Mesodermal cell (in vitro differentiated cells): ENCODE results near the gene ARID5B. TPM values are rescaled to one million over a fixed set of nuclear protein-coding genes. Genes with fewer than 3 reads are reported as not detected.
"Not testable (repeated sequence)": the region's sequence is repeated elsewhere in the genome, so short reads cannot be mapped to it uniquely, and the experiment has no call there.

ENCODE experiments used
- H3K27ac ChIP-seq: 2 replicates; pipeline ENCODE4 v1.7.0; 2013; ENCODE audit warnings: mild to moderate bottlenecking, low read depth, low read length, moderate library complexity; ENCODE audit not compliant: severe bottlenecking
- H3K36me3 ChIP-seq: 2 replicates; pipeline ENCODE4 v1.7.1; 2013; ENCODE audit warnings: mild to moderate bottlenecking, low read length, moderate library complexity; ENCODE audit not compliant: control insufficient read depth, insufficient read depth
- H3K4me1 ChIP-seq: one replicate; pipeline ENCODE4 v1.7.1; 2013; ENCODE audit warnings: mild to moderate bottlenecking, low read length; ENCODE audit not compliant: insufficient read depth, control insufficient read depth, poor library complexity, severe bottlenecking
- H3K4me3 ChIP-seq: 2 replicates; pipeline ENCODE4 v1.7.0; 2013; ENCODE audit warnings: low read length, control low read depth, mild to moderate bottlenecking; ENCODE audit not compliant: insufficient read depth, poor library complexity, severe bottlenecking; ENCODE audit errors: extremely low read depth
- H3K9me3 ChIP-seq: 2 replicates; pipeline ENCODE4 v1.7.1; 2013; ENCODE audit warnings: mild to moderate bottlenecking, low read length, moderate library complexity; ENCODE audit not compliant: control insufficient read depth
- WGBS, 2 experiments: methylation state at CpG; one replicate each; pipeline ENCODE4 v1.1.5; 2013; ENCODE audit warnings: missing lambda C conversion rate in 2 of 2; ENCODE audit not compliant: insufficient coverage in 2 of 2; 5-methylcytosine and 5-hydroxymethylcytosine counted together
- polyA plus RNA-seq, 2 experiments: library from polyadenylated mRNA; stranded (reverse); fragments of 50-300 nt; gene quantifications; one replicate each; pipeline ENCODE4 v1.2.3, GENCODE V29; 2013

Gene ARID5B, protein sequence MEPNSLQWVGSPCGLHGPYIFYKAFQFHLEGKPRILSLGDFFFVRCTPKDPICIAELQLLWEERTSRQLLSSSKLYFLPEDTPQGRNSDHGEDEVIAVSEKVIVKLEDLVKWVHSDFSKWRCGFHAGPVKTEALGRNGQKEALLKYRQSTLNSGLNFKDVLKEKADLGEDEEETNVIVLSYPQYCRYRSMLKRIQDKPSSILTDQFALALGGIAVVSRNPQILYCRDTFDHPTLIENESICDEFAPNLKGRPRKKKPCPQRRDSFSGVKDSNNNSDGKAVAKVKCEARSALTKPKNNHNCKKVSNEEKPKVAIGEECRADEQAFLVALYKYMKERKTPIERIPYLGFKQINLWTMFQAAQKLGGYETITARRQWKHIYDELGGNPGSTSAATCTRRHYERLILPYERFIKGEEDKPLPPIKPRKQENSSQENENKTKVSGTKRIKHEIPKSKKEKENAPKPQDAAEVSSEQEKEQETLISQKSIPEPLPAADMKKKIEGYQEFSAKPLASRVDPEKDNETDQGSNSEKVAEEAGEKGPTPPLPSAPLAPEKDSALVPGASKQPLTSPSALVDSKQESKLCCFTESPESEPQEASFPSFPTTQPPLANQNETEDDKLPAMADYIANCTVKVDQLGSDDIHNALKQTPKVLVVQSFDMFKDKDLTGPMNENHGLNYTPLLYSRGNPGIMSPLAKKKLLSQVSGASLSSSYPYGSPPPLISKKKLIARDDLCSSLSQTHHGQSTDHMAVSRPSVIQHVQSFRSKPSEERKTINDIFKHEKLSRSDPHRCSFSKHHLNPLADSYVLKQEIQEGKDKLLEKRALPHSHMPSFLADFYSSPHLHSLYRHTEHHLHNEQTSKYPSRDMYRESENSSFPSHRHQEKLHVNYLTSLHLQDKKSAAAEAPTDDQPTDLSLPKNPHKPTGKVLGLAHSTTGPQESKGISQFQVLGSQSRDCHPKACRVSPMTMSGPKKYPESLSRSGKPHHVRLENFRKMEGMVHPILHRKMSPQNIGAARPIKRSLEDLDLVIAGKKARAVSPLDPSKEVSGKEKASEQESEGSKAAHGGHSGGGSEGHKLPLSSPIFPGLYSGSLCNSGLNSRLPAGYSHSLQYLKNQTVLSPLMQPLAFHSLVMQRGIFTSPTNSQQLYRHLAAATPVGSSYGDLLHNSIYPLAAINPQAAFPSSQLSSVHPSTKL
- polyA plus RNA-seq (2013, experiment 1 of 2): 15.7 TPM
- polyA plus RNA-seq (2013, experiment 2 of 2): 13.2 TPM

DNA sequence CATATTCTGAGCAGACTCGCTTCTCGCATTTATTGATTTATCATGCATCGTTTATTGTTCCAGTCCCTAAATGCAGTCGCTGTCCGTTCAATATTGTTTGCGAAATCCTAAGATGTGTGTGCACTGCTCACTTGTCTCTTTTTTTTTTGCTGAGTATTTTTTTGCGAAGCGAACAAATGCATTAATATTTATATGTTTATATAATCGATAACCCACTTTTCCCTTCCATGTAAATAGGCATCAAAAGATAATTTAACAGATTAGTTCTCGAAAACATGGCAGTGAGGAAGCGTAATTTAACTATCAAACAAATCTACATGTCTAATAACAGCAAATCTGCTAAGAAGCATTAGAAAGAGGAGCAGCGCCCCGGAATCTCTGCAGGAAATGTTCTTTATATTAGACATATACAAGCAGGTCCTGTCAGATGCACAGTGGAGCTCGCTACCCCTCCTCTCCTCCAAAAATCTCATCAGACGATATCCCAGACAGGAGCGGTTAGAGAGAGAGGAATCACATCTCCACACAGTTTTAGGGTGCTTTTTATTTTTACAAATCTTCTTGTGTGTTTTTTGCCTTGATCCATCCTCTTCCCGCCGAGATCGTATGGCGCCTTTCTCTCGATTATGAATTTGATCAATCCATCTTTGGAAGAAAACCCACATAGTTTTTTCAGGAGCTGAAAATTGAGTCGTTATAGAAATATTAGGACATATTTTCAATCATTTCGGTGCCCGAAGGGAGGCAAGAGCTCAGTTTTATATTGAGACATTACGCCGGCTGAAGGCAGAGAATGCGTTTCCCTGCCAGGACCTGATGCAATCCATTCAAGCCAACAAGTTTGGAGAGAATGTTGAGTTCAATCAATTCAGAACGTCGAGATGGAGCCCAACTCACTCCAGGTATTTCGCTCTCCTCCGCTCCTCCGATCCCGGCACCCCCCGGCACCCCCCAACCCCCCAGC, at the start of gene ARID5B:
Gene ARID5B, plus strand, starts transcription at position 871 of the 964 bp plus-strand sequence. Its CDS starts 11 bp downstream, at position 882.
- WGBS, 2 experiments: 0 to 3% methylated on average over 10 to 12 of the region's 34 CpGs

DNA sequence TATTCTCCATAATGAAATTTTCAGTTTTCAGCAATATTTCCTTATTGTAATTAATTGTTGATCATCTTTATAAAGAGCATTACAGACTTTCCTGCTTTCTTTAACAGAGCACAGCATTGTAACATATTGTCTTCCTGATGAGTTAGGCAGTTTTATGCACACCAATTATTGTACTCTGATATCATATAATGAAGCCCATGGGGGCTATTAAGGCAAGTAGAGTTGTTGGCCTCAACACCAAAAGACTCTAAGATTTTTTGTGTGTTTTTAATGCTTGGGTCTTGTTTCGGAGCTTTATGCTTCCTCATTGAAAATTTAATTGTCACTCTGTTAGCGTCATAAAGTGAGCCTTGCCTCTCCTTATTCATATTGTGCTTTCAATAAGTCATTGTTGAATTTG, 49.2 kb upstream of the ARID5B start:
- H3K36me3 ChIP-seq: no peaks in the 10 kb centered on the region
- H3K27ac ChIP-seq: no peak overlapping the region
- no peaks in the 10 kb centered on the region for H3K4me1 ChIP-seq
- no CpG with 5 or more reads among the region's 2 CpGs for WGBS, 2 experiments
- H3K9me3 ChIP-seq: no peaks in the 10 kb centered on the region
- no peak overlapping the region for H3K4me3 ChIP-seq

More for the DNA sequence above, at the start of gene ARID5B:
- no peaks in the 10 kb centered on the region for H3K9me3 ChIP-seq
- peaks cover 33% of the 10 kb centered on the region for H3K4me1 ChIP-seq
- peak within 1 kb of the TSS; percentile 97 for H3K27ac ChIP-seq
- no peaks in the 10 kb centered on the region for H3K36me3 ChIP-seq
- peak within 1 kb of the TSS; percentile 71 for H3K4me3 ChIP-seq

DNA sequence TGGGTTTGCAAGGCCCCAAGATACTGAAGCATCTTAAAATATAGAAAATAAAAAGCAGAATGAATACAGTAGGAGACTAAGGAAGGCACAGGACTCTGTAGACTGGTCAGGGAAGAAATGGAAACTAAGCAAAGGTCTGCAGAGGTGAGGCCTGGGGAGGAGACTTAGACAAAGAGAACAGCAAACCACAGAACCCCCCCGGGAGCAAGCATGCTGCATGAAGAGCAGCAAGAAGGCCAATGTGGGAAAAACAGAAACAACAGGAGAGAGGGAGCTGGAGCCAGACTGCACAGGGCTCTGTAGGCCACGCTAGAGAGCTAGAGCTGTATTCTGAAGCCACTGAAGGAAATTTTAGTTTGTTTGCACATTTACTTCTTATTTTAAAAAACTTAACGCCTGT, 45.7 kb upstream of the ARID5B start:
- Histone ChIP-seq H3K9me3 (no peaks in the 10 kb centered on the region), H3K27ac (no peak overlapping the region), H3K36me3 (no peaks in the 10 kb centered on the region), H3K4me1 (no peaks in the 10 kb centered on the region), H3K4me3 (no peak overlapping the region)
- WGBS, 2 experiments: 89 to 100% methylated on average over 1 to 2 of the region's 3 CpGs

DNA sequence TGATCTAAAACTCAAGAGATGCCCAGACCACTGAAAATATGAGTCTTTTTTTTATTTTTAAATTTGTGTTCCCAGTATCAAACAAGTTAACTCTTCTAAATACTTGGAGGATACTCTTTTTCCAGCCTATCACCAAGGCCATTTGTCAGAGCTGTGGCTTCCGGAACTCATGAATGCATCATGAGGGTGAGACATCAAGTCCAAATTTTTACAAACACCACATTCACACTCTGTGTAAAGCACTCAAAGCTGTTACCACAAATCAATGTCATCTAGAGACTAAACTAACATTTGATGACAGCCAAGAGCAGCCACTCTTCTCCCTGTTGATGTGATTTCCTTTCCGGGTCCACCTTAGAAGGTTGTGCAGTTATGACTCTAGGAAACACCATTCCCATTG, 43.8 kb upstream of the ARID5B start:
- 83 to 100% methylated on average over 1 of the region's 2 CpGs for WGBS, 2 experiments

GRCh38 chr10:61859786-61860185, 41.7 kb upstream of the ARID5B start:
- no peaks in the 10 kb centered on the region for H3K9me3 ChIP-seq
- 78 to 86% methylated on average over 1 of the region's 1 CpG for WGBS, 2 experiments

More for the DNA sequence above, 43.8 kb upstream of the ARID5B start:
- no peak overlapping the region for H3K4me3 ChIP-seq
- H3K27ac ChIP-seq: no peak overlapping the region
- H3K4me1 ChIP-seq: no peaks in the 10 kb centered on the region
- H3K9me3 ChIP-seq: no peaks in the 10 kb centered on the region
- no peaks in the 10 kb centered on the region for H3K36me3 ChIP-seq

DNA sequence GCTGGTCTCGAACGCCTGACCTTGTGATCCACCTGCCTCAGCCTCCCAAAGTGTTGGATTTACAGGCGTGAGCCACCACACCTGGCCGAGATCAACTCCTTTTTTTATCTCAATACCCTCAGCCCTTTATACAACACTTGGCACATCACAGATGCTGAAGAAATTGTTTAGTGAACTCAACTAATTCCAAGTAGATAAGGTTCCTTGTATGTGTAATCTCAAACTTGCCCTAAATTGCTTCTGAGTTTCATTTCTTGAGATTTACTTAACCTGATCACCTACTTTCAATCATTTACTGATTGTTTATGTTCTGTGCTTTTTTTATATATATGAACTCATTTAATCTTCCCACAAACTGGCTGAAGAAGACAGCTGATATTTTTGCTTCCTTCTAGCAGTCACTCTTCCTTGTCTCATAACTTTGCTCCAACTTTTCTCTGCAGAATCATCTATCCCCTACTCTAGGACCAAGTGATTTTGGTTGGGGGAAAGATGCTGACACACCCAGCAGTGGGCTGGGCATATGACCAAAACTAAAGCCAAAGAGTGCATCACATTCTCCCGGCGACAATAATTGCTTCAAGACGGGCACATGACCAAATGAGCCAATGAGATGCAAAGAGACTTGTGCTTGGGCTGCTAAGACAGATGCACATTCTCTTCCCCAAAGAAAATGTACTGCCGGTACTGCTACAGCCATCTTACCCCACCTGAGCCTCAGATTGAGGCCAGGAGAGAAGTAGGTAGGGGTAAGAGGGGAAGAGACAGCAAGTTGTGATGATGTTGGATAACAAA, 40.3 kb upstream of the ARID5B start:
- no peaks in the 10 kb centered on the region for H3K9me3 ChIP-seq
- no peaks in the 10 kb centered on the region for H3K4me1 ChIP-seq
- H3K36me3 ChIP-seq: no peaks in the 10 kb centered on the region
- no peak overlapping the region for H3K27ac ChIP-seq
- no peak overlapping the region for H3K4me3 ChIP-seq
- 89 to 94% methylated on average over 5 of the region's 8 CpGs for WGBS, 2 experiments

More at GRCh38 chr10:61859786-61860185, 41.7 kb upstream of the ARID5B start:
- H3K36me3 ChIP-seq: no peaks in the 10 kb centered on the region
- H3K4me3 ChIP-seq: no peak overlapping the region
- no peaks in the 10 kb centered on the region for H3K4me1 ChIP-seq
- no peak overlapping the region for H3K27ac ChIP-seq

DNA sequence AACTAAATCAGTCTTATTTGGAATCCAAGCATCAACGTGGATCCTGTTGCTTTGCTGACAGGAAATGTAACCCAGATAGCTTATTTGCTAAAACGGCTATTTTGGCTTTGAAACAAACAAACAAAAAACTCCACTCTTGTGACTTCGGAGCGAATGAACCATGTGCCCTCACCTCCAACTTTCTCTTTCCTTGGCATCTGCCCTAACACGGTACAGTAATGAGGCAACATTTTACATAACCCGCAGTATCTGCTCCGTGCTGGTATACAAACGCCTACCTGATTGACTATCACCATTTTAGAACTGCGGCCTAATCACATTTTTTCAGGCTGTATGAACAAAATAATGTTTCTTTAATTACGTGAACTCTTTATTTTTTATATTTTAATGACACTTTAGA, 37.5 kb upstream of the ARID5B start:
- Histone ChIP-seq H3K27ac (no peak overlapping the region), H3K4me1 (no peaks in the 10 kb centered on the region), H3K4me3 (no peak overlapping the region), H3K9me3 (no peaks in the 10 kb centered on the region), H3K36me3 (no peaks in the 10 kb centered on the region)
- 96 to 99% methylated on average over 7 to 9 of the region's 10 CpGs for WGBS, 2 experiments

GRCh38 chr10:61866700-61867368, 34.7 kb upstream of the ARID5B start:
- WGBS, 2 experiments: 100% methylated on average over 1 to 2 of the region's 3 CpGs
- Histone ChIP-seq H3K4me3 (no peak overlapping the region), H3K27ac (no peak overlapping the region), H3K9me3 (no peaks in the 10 kb centered on the region), H3K36me3 (no peaks in the 10 kb centered on the region), H3K4me1 (no peaks in the 10 kb centered on the region)

- H3K4me3 ChIP-seq, H3K27ac ChIP-seq, H3K36me3 ChIP-seq, H3K4me1 ChIP-seq, H3K9me3 ChIP-seq: not testable (repeated sequence)
- 94 to 100% methylated on average over 4 to 15 of the region's 22 CpGs for WGBS, 2 experiments
Measured at GRCh38 chr10:61867374-61867773, 34.1 kb upstream of the ARID5B start.
